Measurements from ENCODE around the gene ABHD5. TPM values are rescaled to one million over a fixed set of nuclear protein-coding genes. Genes with fewer than 3 reads are reported as not detected.

ABHD5 gene
- total and polyA plus RNA-seq, 12 donors, result 6.1 to 43.4 (median 21.9) TPM

GRCh38 chr3:43699864-43700263 lies 9.1 kb downstream of the ABHD5 start:
- 33 to 95% (median 86%) methylated on average over 1 of the region's 1 CpG for WGBS, 4 donors
- no peak for DNase-seq
- intact Hi-C loops (cut with DNase I), result loop anchor here in 1 of 2 donors (10.0 kb wide), 1 partner anchor 75 kb away; the partner anchor contains the start of gene ANO10
- Histone ChIP-seq H3K9me3 (replicated peaks in 1 of 3) (no peaks in the 10 kb centered on the region), H3K4me1 (replicated peaks in 1 of 2) (peaks cover 7 to 20% of the 10 kb centered on the region in 2 donors), H3K4me3 (no peak overlapping the region), H3K27me3 (no peaks in the 10 kb centered on the region), H3K27ac (no peak overlapping the region), H3K36me3 (replicated peaks in 1 of 2) (peaks cover 0 to 7% of the 10 kb centered on the region in 2 donors)
- TF ChIP-seq POLR2A (IDR thresholded peaks at IDR 0.05) (no peak), CTCF (IDR thresholded peaks at IDR 0.05) (no peak)

GRCh38 chr3:43704697-43705096 lies 14.0 kb downstream of the ABHD5 start:
- DNase-seq, result no peak
- TF ChIP-seq POLR2A (IDR thresholded peaks at IDR 0.05), result no peak
- TF ChIP-seq CTCF (IDR thresholded peaks at IDR 0.05), result no peak
- intact Hi-C loops (cut with DNase I), result no loop called here
- Histone ChIP-seq H3K27ac (no peak overlapping the region), H3K4me3 (no peak overlapping the region), H3K4me1 (replicated peaks in 1 of 2) (peaks cover 4% of the 10 kb centered on the region in 2 donors), H3K9me3 (replicated peaks in 1 of 3) (no peaks in the 10 kb centered on the region), H3K27me3 (no peaks in the 10 kb centered on the region), H3K36me3 (replicated peaks in 1 of 2) (peaks cover 0 to 7% of the 10 kb centered on the region in 2 donors)

GRCh38 chr3:43706342-43706741 lies 15.6 kb downstream of the ABHD5 start:
- intact Hi-C loops (cut with DNase I), result no loop called here
- TF ChIP-seq CTCF (IDR thresholded peaks at IDR 0.05) (no peak), POLR2A (IDR thresholded peaks at IDR 0.05) (no peak)
- H3K27ac ChIP-seq, result no peak overlapping the region
- H3K4me1 ChIP-seq (replicated peaks in 1 of 2), result peaks cover 4% of the 10 kb centered on the region in 2 donors
- 90 to 94% (median 91%) methylated on average over 7 of the region's 7 CpGs for WGBS, 4 donors
- peaks cover 0 to 7% of the 10 kb centered on the region in 2 donors for H3K36me3 ChIP-seq (replicated peaks in 1 of 2)
- H3K27me3 ChIP-seq, result no peaks in the 10 kb centered on the region
- DNase-seq, result no peak
- no peaks in the 10 kb centered on the region for H3K9me3 ChIP-seq (replicated peaks in 1 of 3)
- no peak overlapping the region for H3K4me3 ChIP-seq

- H3K27ac ChIP-seq, result no peak overlapping the region
- H3K9me3 ChIP-seq (replicated peaks in 1 of 3), result no peaks in the 10 kb centered on the region
- no peaks in the 10 kb centered on the region for H3K27me3 ChIP-seq
- intact Hi-C loops (cut with DNase I), result no loop called here
- DNase-seq, result no peak
- peaks cover 0 to 10% of the 10 kb centered on the region in 2 donors for H3K36me3 ChIP-seq (replicated peaks in 1 of 2)
- no peak for TF ChIP-seq POLR2A (IDR thresholded peaks at IDR 0.05)
- no peak for TF ChIP-seq CTCF (IDR thresholded peaks at IDR 0.05)
- H3K4me3 ChIP-seq, result no peak overlapping the region
- peaks cover 4% of the 10 kb centered on the region in 2 donors for H3K4me1 ChIP-seq (replicated peaks in 1 of 2)
- WGBS, 4 donors, result 75 to 86% (median 84%) methylated on average over 2 of the region's 2 CpGs
Measured at GRCh38 chr3:43707266-43707665, 16.5 kb downstream of the ABHD5 start.
